H1 (cell line): Measurements from ENCODE around the gene FGL2. TPM values are rescaled to one million over a fixed set of nuclear protein-coding genes. Genes with fewer than 3 reads are reported as not detected.

Experiments used
- CTCF ChIA-PET: fragments of 300-600 bp; sonication (Branson Sonifier 250); formaldehyde crosslinking; loops from one replicate; lab custom pipeline; 2021; ENCODE audit not compliant: partially characterized antibody; lab: Charles Lee
- POLR2A ChIA-PET: fragments of 300-600 bp; sonication (Branson Sonifier 250); formaldehyde crosslinking; loops from one replicate; lab custom pipeline; 2021; ENCODE audit warnings: inconsistent platforms; ENCODE audit not compliant: partially characterized antibody; lab: Charles Lee
- DNase-seq, 2 experiments: peaks; one replicate each; pipeline versions ENCODE4 v3.0.0 to v3.0.0-alpha.2; 2010 to 2022; ENCODE audit warnings: low spot score in 2 of 2, low read depth in 1 of 2, mixed read lengths in 1 of 2
- FAIRE-seq: peaks from 2 replicates; lab custom pipeline; 2011; peaks lifted over from hg19 to GRCh38; lab: Jason Lieb, UNC
- H2AFZ ChIP-seq: 2 replicates; pipeline ENCODE4 v1.8.1; 2012; ENCODE audit warnings: low read length, inconsistent platforms
- H2AK5ac ChIP-seq: 2 replicates; pipeline ENCODE4 v1.6.1; 2013; ENCODE audit warnings: low read depth, low read length
- H2BK120ac ChIP-seq: replicated peaks from 2 replicates; pipeline ENCODE3; 2013; ENCODE audit warnings: low read depth, low read length, inconsistent platforms
- H2BK12ac ChIP-seq: 2 replicates; pipeline ENCODE4 v1.6.1; 2013; ENCODE audit warnings: low read depth, low read length
- H2BK15ac ChIP-seq: 2 replicates; pipeline ENCODE4 v1.6.1; 2013; ENCODE audit warnings: low read length
- H2BK20ac ChIP-seq: 2 replicates; pipeline ENCODE4 v1.6.1; 2013; ENCODE audit warnings: low read length
- H2BK5ac ChIP-seq: 2 replicates; pipeline ENCODE4 v1.6.1; 2013; ENCODE audit warnings: low read depth, low read length
- H3K14ac ChIP-seq: 2 replicates; pipeline ENCODE4 v1.6.1; 2013; ENCODE audit warnings: inconsistent platforms; ENCODE audit not compliant: insufficient read length
- H3K18ac ChIP-seq: 2 replicates; pipeline ENCODE4 v1.6.1; 2013; ENCODE audit warnings: low read length; ENCODE audit errors: extremely low read depth
- H3K23ac ChIP-seq: 2 replicates; pipeline ENCODE4 v1.6.1; 2013; ENCODE audit warnings: inconsistent platforms; ENCODE audit not compliant: insufficient read length
- H3K23me2 ChIP-seq: 2 replicates; pipeline ENCODE4 v1.6.1; 2013; ENCODE audit warnings: low read depth, low read length
- H3K27ac ChIP-seq: 2 replicates; pipeline ENCODE4 v1.6.1; 2011; ENCODE audit warnings: low read depth, low read length, inconsistent platforms
- H3K27me3 ChIP-seq, 4 experiments: replicated peaks in 1 of 4; 1 replicate in 1 of 4; 2 replicates in 3 of 4; pipeline versions ENCODE4 v1.6.1 to v1.8.1; 2011 to 2013; ENCODE audit warnings: low read length in 3 of 4, mild to moderate bottlenecking in 3 of 4, inconsistent platforms in 2 of 4, mixed read lengths in 2 of 4, moderate library complexity in 1 of 4; ENCODE audit not compliant: control insufficient read depth in 3 of 4, insufficient read depth in 3 of 4; ENCODE audit errors: extremely low read depth in 1 of 4
- H3K36me3 ChIP-seq, 4 experiments: 2 replicates each; pipeline versions ENCODE4 v1.6.1 to v1.8.1; 2011 to 2013; ENCODE audit warnings: mild to moderate bottlenecking in 4 of 4, low read length in 3 of 4, moderate library complexity in 2 of 4, control low read depth in 1 of 4, inconsistent platforms in 1 of 4; ENCODE audit not compliant: insufficient read depth in 4 of 4, control insufficient read depth in 2 of 4
- H3K4ac ChIP-seq: replicated peaks from 2 replicates; pipeline ENCODE3; 2013; ENCODE audit warnings: low read length, low read depth, mixed read lengths, inconsistent platforms; ENCODE audit not compliant: insufficient read length
- H3K4me1 ChIP-seq, 4 experiments: replicated peaks in 1 of 4; 1 replicate in 1 of 4; 2 replicates in 3 of 4; pipeline versions ENCODE4 v1.6.1 to v1.8.1; 2011 to 2013; ENCODE audit warnings: low read length in 3 of 4, inconsistent platforms in 2 of 4, mixed read lengths in 1 of 4; ENCODE audit not compliant: insufficient read depth in 4 of 4, control insufficient read depth in 3 of 4
- H3K4me2 ChIP-seq, 2 experiments: 2 replicates each; pipeline versions ENCODE4 v1.6.1 to v1.8.1; 2011 to 2013; ENCODE audit warnings: low read depth in 2 of 2, low read length in 2 of 2, control low read depth in 1 of 2, inconsistent platforms in 1 of 2, mild to moderate bottlenecking in 1 of 2; ENCODE audit not compliant: insufficient read depth in 1 of 2
- H3K4me3 ChIP-seq, 4 experiments: fragments of 200-600, 300-600 bp in 1 of 4; sonication (generic), shearing (Covaris generic), sonication (Bioruptor Twin) in 1 of 4; 2 replicates each; pipeline versions ENCODE4 v1.5.1 to v1.8.1; 2011 to 2016; ENCODE audit warnings: low read length in 4 of 4, low read depth in 3 of 4, control low read depth in 2 of 4, inconsistent platforms in 2 of 4, mild to moderate bottlenecking in 2 of 4, mixed read lengths in 1 of 4, moderate library complexity in 1 of 4; ENCODE audit not compliant: insufficient read depth in 2 of 4; ENCODE audit errors: extremely low read depth in 1 of 4
- H3K56ac ChIP-seq: replicated peaks from 2 replicates; pipeline ENCODE3; 2013; ENCODE audit warnings: low read depth, mild to moderate bottlenecking, mixed read lengths, low read length, inconsistent platforms; ENCODE audit not compliant: insufficient read length
- H3K79me1 ChIP-seq: 2 replicates; pipeline ENCODE4 v1.6.1; 2013; ENCODE audit warnings: low read depth, low read length, control low read depth
- H3K79me2 ChIP-seq, 2 experiments: 2 replicates each; pipeline versions ENCODE4 v1.6.1 to v1.8.1; 2012 to 2013; ENCODE audit warnings: low read length in 2 of 2, mild to moderate bottlenecking in 2 of 2, inconsistent platforms in 1 of 2; ENCODE audit not compliant: insufficient read depth in 2 of 2, control insufficient read depth in 1 of 2
- H3K9ac ChIP-seq, 4 experiments: replicated peaks in 1 of 4; 1 replicate in 1 of 4; 2 replicates in 3 of 4; pipeline versions ENCODE4 v1.6.1 to v1.8.1; 2011 to 2013; ENCODE audit warnings: low read depth in 3 of 4, low read length in 3 of 4, control low read depth in 2 of 4, mild to moderate bottlenecking in 2 of 4, moderate library complexity in 2 of 4, inconsistent platforms in 1 of 4; ENCODE audit errors: extremely low read depth in 1 of 4
- H3K9me3 ChIP-seq, 2 experiments: 2 replicates each; pipeline versions ENCODE4 v1.6.1 to v1.8.1; 2012 to 2013; ENCODE audit warnings: mild to moderate bottlenecking in 2 of 2, moderate library complexity in 2 of 2, control low read depth in 1 of 2, inconsistent platforms in 1 of 2, low read depth in 1 of 2, low read length in 1 of 2, mixed read lengths in 1 of 2; ENCODE audit not compliant: insufficient read depth in 2 of 2
- H4K20me1 ChIP-seq, 2 experiments: replicated peaks in 1 of 2; 2 replicates each; pipeline versions ENCODE3 to v1.8.1; 2011 to 2013; ENCODE audit warnings: inconsistent platforms in 2 of 2, low read length in 2 of 2, mild to moderate bottlenecking in 1 of 2; ENCODE audit not compliant: insufficient read depth in 2 of 2, control insufficient read depth in 1 of 2
- H4K5ac ChIP-seq: 2 replicates; pipeline ENCODE4 v1.6.1; 2013; ENCODE audit warnings: low read length, low read depth, mixed read lengths, inconsistent platforms; ENCODE audit not compliant: insufficient read length
- H4K8ac ChIP-seq: 2 replicates; pipeline ENCODE4 v1.8.0; 2013; ENCODE audit warnings: mild to moderate bottlenecking, moderate library complexity, low read length, inconsistent platforms; ENCODE audit not compliant: insufficient read depth; ENCODE audit errors: extremely low read depth
- H4K91ac ChIP-seq: replicated peaks from 2 replicates; pipeline ENCODE3; 2013; ENCODE audit warnings: low read length, mixed read lengths, inconsistent platforms; ENCODE audit not compliant: insufficient read length
- CTBP2 ChIP-seq: IDR thresholded peaks from 2 replicates; pipeline ENCODE4 v1.7.0; 2011; ENCODE audit warnings: borderline replicate concordance, mild to moderate bottlenecking, moderate library complexity, mixed read lengths, low read length; ENCODE audit not compliant: insufficient read depth, insufficient read length
- KDM1A ChIP-seq: fragments of 200-600, 300-600 bp; sonication (generic); IDR thresholded peaks from 2 replicates; pipeline ENCODE4 v1.7.1; 2016; ENCODE audit warnings: mild to moderate bottlenecking, low read length, borderline replicate concordance
- KDM4A ChIP-seq: IDR thresholded peaks from one replicate; pipeline ENCODE4 v1.7.1; 2012; ENCODE audit warnings: low read depth, mild to moderate bottlenecking, moderate library complexity, low read length, inconsistent platforms; ENCODE audit not compliant: severe bottlenecking
- POLR2AphosphoS5 ChIP-seq: IDR thresholded peaks from 2 replicates; pipeline ENCODE4 v1.6.1; 2011; ENCODE audit warnings: low read depth, low read length
- POU5F1 ChIP-seq: IDR thresholded peaks from 2 replicates; pipeline ENCODE4 v1.6.1; 2011; ENCODE audit warnings: low read depth, mild to moderate bottlenecking, low read length, moderate library complexity
- RAD21 ChIP-seq, 2 experiments: IDR thresholded peaks in 1 of 2; conservative IDR thresholded peaks in 1 of 2; 2 replicates each; pipeline ENCODE4 v1.6.1; 2011; ENCODE audit warnings: low read depth in 2 of 2, low read length in 2 of 2, improper control_type of control experiment in 1 of 2, inconsistent platforms in 1 of 2, mild to moderate bottlenecking in 1 of 2, moderate library complexity in 1 of 2
- RBBP5 ChIP-seq: IDR thresholded peaks from 2 replicates; pipeline ENCODE4 v1.7.1; 2012; ENCODE audit warnings: low read depth, mild to moderate bottlenecking, inconsistent platforms, low read length, moderate library complexity, borderline replicate concordance
- RFX5 ChIP-seq: IDR thresholded peaks from 2 replicates; pipeline ENCODE4 v1.6.1; 2011; ENCODE audit warnings: low read depth, low read length, improper control_type of control experiment, borderline replicate concordance
- RNF2 ChIP-seq: fragments of 200-900, 300-1000 bp; sonication (generic); IDR thresholded peaks from 2 replicates; pipeline ENCODE4 v1.7.1; 2016; ENCODE audit warnings: borderline replicate concordance, low read depth, mild to moderate bottlenecking, antibody characterized with exemption, low read length; ENCODE audit not compliant: poor library complexity, severe bottlenecking; ENCODE audit errors: missing control alignments
- TEAD4 ChIP-seq: IDR thresholded peaks from 2 replicates; pipeline ENCODE4 v1.6.1; 2012; ENCODE audit warnings: low read depth, low read length, inconsistent platforms, mixed read lengths
- WGBS, 2 experiments: shearing (Covaris generic) in 1 of 2; methylation state at CpG; one replicate each; pipeline versions ENCODE4 v1.1.6 to v1.1.7; 2013 to 2015; ENCODE audit warnings: low lambda C conversion rate in 2 of 2, mixed read lengths in 2 of 2, inconsistent platforms in 1 of 2, low coverage in 1 of 2, missing lambda C conversion rate in 1 of 2; ENCODE audit not compliant: insufficient replicate concordance in 2 of 2, insufficient coverage in 1 of 2, insufficient read length in 1 of 2; ENCODE audit errors: extremely low coverage in 1 of 2, missing lambda C conversion rate in 1 of 2; 5-methylcytosine and 5-hydroxymethylcytosine counted together
- polyA plus RNA-seq, 7 experiments: library from polyadenylated mRNA; depleted of rRNA in 3 of 7; stranded (reverse) in 5 of 7; unstranded in 2 of 7; fragments of >200 nt in 5 of 7; fragments of 200-250 nt in 2 of 7; gene quantifications; 1 replicate in 5 of 7; 2 replicates in 1 of 7; 4 replicates in 1 of 7; pipeline versions ENCODE4 v1.2.1 to v1.2.3, GENCODE V29; 2011 to 2013; ENCODE audit warnings: missing spikeins in 2 of 7, mixed read lengths in 2 of 7
- total RNA-seq: library from RNA; stranded (reverse); fragmentation: NEBNext Ultra II Directional; extraction: Animal tissue kit (Norgen Biotek cat#: 25700); gene quantifications from 2 replicates; pipeline ENCODE4 v1.2.1, GENCODE V29; 2021

Gene FGL2
- total and polyA plus RNA-seq, 2 of the 8 experiments (the other 6 are each of a cell fraction or from before 2014, with no cell fraction given): not detected

DNA sequence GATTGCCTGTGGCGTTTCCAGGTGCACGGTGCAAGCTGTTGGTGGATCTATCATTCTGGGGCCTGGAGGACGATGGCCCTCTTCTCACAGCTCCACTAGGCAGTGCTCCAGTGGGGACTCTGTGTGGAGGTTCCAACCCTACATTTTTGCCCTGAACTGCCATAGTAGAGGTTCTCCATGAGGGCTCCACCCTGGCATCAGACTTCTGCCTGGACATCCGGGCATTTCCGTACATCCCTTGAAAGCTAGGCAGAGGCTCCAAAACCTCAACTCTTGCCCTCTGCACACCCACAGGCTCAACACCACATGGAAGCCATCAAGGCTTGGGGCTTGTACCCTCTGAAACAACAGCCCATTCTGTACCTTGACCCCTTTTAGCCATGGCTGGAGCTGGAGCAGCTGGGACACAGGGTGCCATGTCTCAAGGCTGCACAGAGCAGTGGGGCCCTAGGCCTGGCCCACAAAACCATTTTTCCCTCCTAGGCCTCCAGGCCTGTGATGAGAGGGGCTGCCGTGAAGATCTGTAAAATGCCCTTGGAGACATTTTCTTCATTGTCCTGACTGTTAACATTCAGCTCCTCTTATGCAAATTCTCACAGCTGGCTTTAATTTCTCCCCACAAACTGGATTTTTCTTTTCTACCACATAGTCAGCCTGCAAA is 10.0 kb upstream of the FGL2 start:
- 0 out of 8 replicates have a peak, but pooled peaks cover 0 to 4% (median 0%) of the 10 kb centered on the region in 4 experiments for H3K36me3 ChIP-seq
- H2BK5ac ChIP-seq: no peak overlapping the region
- H3K4me1 ChIP-seq: no peaks in the 10 kb centered on the region
- no peak overlapping the region for H4K5ac ChIP-seq
- H3K56ac ChIP-seq: no peak overlapping the region
- H3K23ac ChIP-seq: no peak overlapping the region
- H2AFZ ChIP-seq: no peak overlapping the region
- no peak overlapping the region for H2BK12ac ChIP-seq
- no peak overlapping the region for H3K27ac ChIP-seq
- H3K4me2 ChIP-seq: no peak overlapping the region
- DNase-seq (no peak), FAIRE-seq (no peak)
- H3K27me3 ChIP-seq: no peaks in the 10 kb centered on the region
- 87% methylated on average over 6 of the region's 6 CpGs; no CpG with 5 or more reads in 1 of the 2 experiments for WGBS, 2 experiments
- no peak overlapping the region for H3K18ac ChIP-seq
- H4K91ac ChIP-seq: no peak overlapping the region
- H4K8ac ChIP-seq: no peak overlapping the region
- H3K14ac ChIP-seq: no peak overlapping the region
- H2BK20ac ChIP-seq: no peak overlapping the region
- H3K4ac ChIP-seq: no peak overlapping the region
- H3K4me3 ChIP-seq: no peak overlapping the region
- ChIA-PET CTCF (interaction anchor here (1.6 kb wide), 1 partner anchor 37 kb away, joined by 4 read pairs; no protein-coding TSS in a partner anchor), POLR2A (no interaction called here)
- H4K20me1 ChIP-seq: no peaks in the 10 kb centered on the region
- H3K79me1 ChIP-seq: no peaks in the 10 kb centered on the region
- H3K79me2 ChIP-seq: no peaks in the 10 kb centered on the region
- TF ChIP-seq TEAD4 (no peak), RFX5 (no peak), RAD21 (IDR thresholded peaks at IDR 0.05 in 1 of 2, conservative IDR thresholded peaks at IDR 0.05 in 1 of 2; ENCODE audit: low read depth in 2 of 2, low read length in 2 of 2) (no peak), RBBP5 (no peak), KDM1A (no peak), POU5F1 (no peak), KDM4A (no peak), RNF2 (no peak), POLR2AphosphoS5 (no peak), CTBP2 (no peak)
- H2BK15ac ChIP-seq: no peak overlapping the region
- H3K23me2 ChIP-seq: no peaks in the 10 kb centered on the region
- H2AK5ac ChIP-seq: no peak overlapping the region
- no peak overlapping the region for H3K9ac ChIP-seq
- H2BK120ac ChIP-seq: no peak overlapping the region
- peaks cover 16 to 18% of the 10 kb centered on the region in 2 experiments for H3K9me3 ChIP-seq
